Cerebellar cortex (tissue), 1 donor: ENCODE measurements around the gene CUBN.

Experiments
- DNase-seq: peaks from one replicate; pipeline ENCODE4 v3.0.0-alpha.2; 2015; ENCODE audit warnings: low spot score

The CUBN gene

DNA sequence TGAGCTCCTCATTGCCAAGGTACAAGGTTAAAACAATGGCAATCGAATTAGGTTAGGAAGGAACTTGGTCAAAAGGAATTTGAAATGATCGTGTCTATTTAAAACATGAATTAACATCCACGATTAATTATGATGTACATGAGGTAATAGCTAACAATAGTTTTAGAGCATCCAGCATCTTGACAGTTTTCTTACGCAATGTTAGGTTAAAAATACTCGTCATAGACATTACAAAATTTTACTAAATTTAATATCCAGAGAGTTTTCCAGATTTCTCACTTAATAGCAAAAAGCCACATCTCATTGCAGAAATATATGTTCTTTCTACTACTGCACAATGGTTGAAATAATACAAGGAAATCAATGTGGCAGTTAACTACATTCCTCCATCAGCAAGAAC, 22.6 kb downstream of the CUBN start:
- no peak for DNase-seq

DNA sequence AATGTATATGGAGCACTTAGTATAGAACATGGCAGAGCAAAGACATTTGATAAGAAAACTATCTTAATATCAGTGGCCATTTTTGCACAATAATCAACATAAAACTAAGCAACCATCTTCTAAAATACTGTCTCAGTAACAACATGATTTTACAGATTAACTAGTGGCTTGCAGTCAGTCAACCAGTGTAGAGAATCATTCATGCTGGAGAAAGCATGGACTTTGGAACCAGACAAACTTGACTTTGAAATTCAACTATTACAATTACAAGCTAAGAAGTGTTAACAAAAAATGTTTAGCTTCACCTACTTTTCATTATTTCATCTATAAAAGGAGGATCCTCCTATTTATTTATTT, 27.7 kb downstream of the CUBN start:
- DNase-seq: no peak

DNA sequence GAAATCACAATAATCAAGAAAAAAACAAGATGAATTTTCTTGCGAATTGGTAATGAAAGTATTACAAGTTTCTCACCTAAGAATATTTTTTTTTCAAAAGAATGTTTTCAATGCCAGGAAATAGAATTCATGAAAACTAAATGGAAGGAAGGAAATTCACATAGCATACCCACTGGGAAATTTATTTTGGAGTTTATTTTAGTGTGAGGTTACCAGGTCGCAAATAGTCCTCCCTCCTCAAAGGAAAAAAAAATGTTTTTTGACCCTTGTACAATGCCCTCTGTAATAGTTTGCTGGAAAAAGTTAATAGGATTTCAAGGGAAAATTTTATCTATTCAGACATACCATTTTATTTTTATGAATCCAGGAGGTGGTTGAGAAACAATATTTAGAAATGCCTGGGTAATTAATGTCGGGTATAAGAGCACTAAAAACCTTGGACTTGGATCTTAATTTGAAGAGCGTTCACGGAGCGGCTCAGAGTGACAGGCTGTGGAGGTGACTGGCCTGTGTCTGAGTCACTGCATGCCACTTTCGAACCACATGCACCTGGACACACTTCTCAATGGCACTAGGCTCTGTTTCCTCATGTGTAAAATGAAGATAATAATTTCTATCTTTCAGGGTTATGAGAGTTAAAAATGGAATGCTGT, 28.2 kb downstream of the CUBN start:
- no peak for DNase-seq

DNA sequence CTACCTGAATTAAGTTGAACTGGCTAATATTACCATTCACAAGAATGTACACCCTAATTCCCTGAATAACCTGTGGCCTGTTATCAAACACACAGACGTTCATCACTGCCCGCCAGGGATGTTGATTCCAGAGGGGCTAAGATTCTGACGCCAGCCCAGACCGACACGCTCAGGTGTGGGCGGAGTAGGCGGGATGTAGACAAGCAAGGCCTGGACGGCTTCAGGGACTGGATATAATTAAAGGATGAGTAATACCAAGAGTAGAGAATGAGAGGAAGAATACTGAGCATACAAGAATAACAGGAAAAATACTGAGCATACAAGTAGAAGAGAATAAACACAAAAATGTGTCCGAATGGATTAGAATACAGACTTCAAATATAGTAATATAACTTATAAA, 29.0 kb downstream of the CUBN start:
- no peak for DNase-seq

DNA sequence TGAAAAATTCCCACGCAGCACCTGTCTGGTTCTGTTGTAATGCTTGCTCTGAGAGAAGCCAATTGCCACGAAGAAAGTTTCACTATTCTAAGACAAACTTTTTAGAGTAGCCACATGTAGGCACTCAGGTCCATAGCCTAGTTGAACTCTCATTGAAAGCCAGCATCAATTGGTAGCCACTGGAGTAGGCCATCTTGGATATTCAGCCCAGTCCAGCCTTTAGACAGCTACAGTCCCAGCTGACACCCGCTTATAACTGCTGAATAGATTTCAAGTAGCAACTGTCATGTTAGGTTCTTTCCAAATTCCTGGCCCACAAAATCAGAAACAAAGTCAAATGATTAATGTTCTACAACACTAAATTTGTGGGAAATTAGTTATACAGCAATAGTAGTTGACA, 31.6 kb downstream of the CUBN start:
- DNase-seq: no peak

DNA sequence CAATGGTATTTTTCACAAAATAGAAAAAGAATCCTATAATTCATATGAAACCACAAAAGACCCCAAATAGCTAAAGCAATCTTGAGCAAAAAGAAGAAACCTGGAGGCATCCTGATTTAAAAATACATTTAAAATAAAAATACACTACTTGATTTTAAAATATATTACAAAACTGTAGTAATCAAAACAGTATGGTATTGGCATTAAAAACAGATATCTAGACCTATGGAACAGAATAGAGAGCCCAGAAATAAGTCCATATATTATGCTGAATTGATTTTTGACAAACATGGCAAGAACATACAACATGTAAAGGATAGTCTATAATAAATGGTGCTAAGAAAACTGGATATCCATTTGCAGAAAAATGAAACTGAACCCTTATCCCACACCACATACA, 34.8 kb downstream of the CUBN start:
- DNase-seq: no peak

- DNase-seq: no peak
These were observed 36.4 kb downstream of the CUBN start for GRCh38 chr10:17092986-17093803.

DNA sequence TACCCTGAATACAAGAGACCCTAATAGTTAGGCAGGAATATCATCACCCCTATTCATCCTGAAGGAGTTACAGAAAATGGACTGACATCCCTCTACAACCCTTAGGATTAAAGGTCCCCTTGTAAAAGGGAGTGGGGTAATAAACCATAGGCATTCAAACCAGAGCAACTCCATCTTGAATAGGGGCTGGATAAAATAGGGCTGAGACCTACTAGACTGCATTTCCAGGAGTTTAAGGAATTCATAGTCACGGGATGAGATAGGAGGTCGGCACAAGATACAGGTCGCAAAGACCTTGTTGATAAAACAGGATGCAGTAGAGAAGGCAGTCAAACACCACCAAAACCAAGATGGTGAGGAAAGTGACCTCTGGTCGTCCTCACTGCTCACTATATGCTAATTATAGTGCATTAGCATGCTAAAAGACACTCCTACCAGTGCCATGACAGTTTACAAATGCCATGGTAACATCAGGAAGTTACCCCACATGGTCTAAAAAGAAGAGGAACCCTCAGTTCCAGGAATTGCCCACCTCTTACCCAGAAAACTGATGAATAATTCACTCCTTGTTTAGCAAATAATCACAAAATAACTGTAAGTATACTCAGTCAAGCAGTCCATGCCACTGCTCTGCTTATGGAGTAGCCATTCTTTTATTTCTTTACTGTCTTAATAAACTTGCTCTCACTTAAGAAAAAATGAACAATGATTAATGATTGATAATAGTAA, 37.2 kb downstream of the CUBN start:
- no peak for DNase-seq

GRCh38 chr10:17088118-17088806, 41.3 kb downstream of the CUBN start:
- no peak for DNase-seq

DNA sequence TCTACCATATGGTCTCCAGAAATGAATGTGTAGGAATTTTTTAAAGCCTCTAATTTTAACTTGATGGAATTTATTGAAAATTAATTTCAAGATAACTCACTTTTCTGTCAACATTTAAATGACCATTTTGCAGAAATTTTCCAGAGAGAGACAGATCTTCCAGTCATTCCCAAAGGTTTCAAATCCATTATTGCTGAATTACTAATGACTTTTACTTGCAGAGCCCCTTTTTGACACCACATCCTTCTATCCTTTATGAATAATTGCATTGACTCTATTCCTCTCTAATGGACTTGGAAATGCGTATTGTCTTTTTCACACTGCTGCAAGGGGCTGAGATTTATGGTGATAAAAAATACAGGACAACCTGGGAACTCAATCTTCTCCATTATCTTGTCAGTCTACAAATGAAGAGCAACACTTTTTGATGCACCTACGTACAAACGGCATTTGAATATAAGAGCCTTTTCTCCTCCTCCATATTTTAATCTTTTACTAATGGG, 42.7 kb downstream of the CUBN start:
- no peak for DNase-seq

DNA sequence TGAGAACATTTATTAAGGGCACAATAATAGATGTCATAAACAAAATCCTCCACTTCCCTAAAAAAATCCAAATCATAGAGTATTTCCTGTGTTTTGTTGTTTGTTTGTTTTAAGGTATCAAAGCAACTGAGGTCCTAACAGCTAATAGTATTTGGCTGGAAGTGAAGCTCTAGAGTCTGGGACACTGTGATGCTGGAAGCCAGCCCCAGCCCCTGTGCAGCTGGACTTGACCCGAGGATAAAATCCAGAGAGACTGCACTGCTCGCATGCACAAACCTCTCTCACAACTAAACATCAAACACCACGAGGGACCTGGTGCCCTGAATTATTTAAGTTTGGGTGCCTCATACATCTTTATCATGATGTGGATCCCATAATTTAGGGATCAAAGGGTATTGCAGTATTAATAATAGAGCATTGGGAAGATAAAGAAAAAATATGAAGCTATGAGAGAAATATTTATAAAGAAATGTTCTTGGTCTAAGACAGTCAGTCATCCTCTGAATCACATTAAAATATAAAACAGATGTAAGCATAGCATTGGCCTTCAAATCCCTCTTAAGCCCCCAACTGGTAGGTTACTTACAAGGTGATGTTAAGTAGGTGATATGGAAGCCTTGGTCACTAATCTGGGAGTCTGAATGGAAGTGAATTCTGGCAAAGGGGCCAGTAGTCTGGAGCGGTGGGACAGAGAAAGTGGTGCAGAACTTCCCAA, 44.4 kb downstream of the CUBN start:
- no peak for DNase-seq

GRCh38 chr10:17084258-17084657, 45.4 kb downstream of the CUBN start:
- DNase-seq: no peak

DNA sequence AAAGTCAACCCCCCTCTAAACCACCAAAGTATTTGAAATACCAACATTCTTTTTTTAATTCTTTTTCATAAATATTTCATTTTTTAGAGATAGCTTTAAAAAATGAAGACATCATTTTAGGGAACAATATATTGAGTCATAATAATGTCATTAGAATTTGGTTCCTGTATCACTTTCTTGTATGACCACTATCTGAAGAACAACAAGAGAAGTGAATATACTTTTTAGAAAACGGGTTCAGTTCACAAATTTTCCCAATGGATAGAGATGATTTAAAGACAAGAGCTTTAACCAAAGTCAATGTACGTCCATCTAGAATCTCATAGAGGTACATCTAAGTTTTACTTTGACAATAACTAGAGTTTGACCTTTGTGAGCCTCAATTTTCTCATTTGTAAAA, 48.2 kb downstream of the CUBN start:
- DNase-seq: no peak

GRCh38 chr10:17077890-17078289, 51.7 kb downstream of the CUBN start:
- DNase-seq: no peak

GRCh38 chr10:17077346-17077781, 52.2 kb downstream of the CUBN start:
- DNase-seq: no peak

DNA sequence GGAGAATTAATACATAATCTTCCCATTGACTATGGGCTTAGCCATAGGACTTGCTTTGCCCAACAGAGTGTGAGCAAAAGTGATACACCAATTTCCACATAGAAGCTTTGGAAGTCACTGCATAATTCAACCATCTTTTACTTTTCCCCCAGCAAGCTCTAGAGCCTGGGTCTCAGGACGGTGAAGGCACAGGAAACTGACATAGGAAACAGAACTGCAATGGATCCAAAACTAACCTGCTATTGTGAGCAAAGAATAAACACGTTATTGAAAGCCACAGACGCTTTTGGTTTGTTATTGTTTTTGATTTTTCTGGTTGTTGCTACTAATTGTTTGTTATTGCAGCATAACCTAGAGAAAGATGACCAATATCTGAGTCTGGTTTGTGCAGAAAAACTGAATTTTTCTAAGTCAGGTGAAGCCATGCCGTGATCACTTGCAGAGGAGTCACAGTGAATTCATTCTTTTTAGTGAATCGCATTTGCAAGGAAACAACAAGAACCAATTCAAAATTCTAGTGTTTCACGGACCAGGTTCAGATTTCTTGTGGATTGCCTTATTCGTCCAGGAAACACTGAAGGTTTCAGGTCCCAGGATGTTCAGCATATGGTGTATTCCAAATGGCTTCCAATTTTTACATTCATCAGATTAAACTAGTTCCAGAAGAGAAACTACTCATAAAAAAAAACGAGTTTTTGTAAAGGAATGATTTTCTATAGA, 52.8 kb downstream of the CUBN start:
- no peak for DNase-seq

- no peak for DNase-seq
These were observed 53.9 kb downstream of the CUBN start for GRCh38 chr10:17075533-17076359.

GRCh38 chr10:17074541-17074847, 55.1 kb downstream of the CUBN start:
- no peak for DNase-seq

- no peak for DNase-seq
These were observed 55.7 kb downstream of the CUBN start for GRCh38 chr10:17073725-17074540.
